WTC11 (cell line): ENCODE measurements around the gene TEKT3.

ENCODE experiments used
- ELF4 ChIP-seq: sonication (generic); formaldehyde crosslinking; IDR thresholded peaks from 2 replicates; pipeline ENCODE4 v1.8.1; 2022; ENCODE audit warnings: low read depth, mild to moderate bottlenecking, moderate library complexity, missing genetic modification reagents
- HMGXB4 ChIP-seq: sonication (generic); formaldehyde crosslinking; IDR thresholded peaks from 2 replicates; pipeline ENCODE4 v1.8.1; 2023; ENCODE audit warnings: mild to moderate bottlenecking, moderate library complexity, missing genetic modification reagents
- NR1H2 ChIP-seq: sonication (generic); formaldehyde crosslinking; IDR thresholded peaks from 2 replicates; pipeline ENCODE4 v1.9.0; 2021; ENCODE audit warnings: mild to moderate bottlenecking, moderate library complexity, missing genetic modification reagents
- NR2C2 ChIP-seq: sonication (generic); formaldehyde crosslinking; IDR thresholded peaks from 2 replicates; pipeline ENCODE4 v1.8.0; 2022; ENCODE audit warnings: mild to moderate bottlenecking, missing genetic modification reagents
- NR3C1 ChIP-seq: sonication (generic); formaldehyde crosslinking; conservative IDR thresholded peaks from 2 replicates; pipeline ENCODE4 v1.8.1; 2023; ENCODE audit warnings: low read depth, mild to moderate bottlenecking, missing genetic modification reagents
- SP1 ChIP-seq: sonication (generic); formaldehyde crosslinking; conservative IDR thresholded peaks from 2 replicates; pipeline ENCODE4 v1.8.1; 2022; ENCODE audit warnings: missing genetic modification reagents
- TEAD1 ChIP-seq: sonication (generic); formaldehyde crosslinking; IDR thresholded peaks from 2 replicates; pipeline ENCODE4 v1.8.0; 2022; ENCODE audit warnings: mild to moderate bottlenecking, missing genetic modification reagents
- ZNF138 ChIP-seq: sonication (generic); formaldehyde crosslinking; conservative IDR thresholded peaks from 2 replicates; pipeline ENCODE4 v1.8.1; 2022; ENCODE audit warnings: mild to moderate bottlenecking, moderate library complexity, missing genetic modification reagents
- ZNF263 ChIP-seq: sonication (generic); formaldehyde crosslinking; IDR thresholded peaks from 2 replicates; pipeline ENCODE4 v1.8.1; 2022; ENCODE audit warnings: low read depth, mild to moderate bottlenecking, moderate library complexity, missing genetic modification reagents
- ZNF416 ChIP-seq: fragments of 250-450 bp; sonication (Bioruptor Pico); IDR thresholded peaks from 2 replicates; pipeline ENCODE4 v1.9.0; 2021; ENCODE audit warnings: mild to moderate bottlenecking, inconsistent platforms
- ZNF671 ChIP-seq: fragments of 250-450 bp; sonication (Bioruptor Pico); IDR thresholded peaks from 2 replicates; pipeline ENCODE4 v1.8.0; 2021; ENCODE audit warnings: mild to moderate bottlenecking
- TF ChIP-seq, protein P1 (sequence below): fragments of 200-600 bp; IDR thresholded peaks from 2 replicates; pipeline ENCODE4 v1.8.0; 2022; ENCODE audit warnings: antibody characterized with exemption
- TF ChIP-seq, protein P2 (sequence below): sonication (generic); formaldehyde crosslinking; IDR thresholded peaks from 2 replicates; pipeline ENCODE4 v1.8.1; 2023; ENCODE audit warnings: mild to moderate bottlenecking, missing genetic modification reagents, moderate library complexity

DNA sequence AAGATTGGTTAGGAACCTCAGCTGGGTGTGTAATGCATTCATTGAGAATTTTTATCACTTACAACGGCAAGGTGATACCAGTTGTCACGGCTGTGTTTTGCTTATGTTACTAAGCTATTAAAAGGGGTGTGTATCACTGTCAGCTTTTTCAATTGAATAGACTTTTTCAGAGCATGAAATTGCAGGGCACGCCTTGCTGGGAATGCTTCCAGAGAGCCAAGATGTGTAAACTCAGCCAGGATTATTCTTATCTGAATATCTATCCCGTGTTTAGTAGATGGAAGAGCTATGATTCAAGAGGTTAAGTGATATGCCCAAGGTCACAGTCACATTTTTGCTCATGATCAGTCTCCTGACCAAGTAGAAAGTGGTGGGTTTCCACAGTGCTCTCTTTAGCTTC lies 6.6 kb upstream of the TEKT3 start:
- TF ChIP-seq TEAD1 (CRISPR knock-in tag) (no peak), NR3C1 (CRISPR knock-in tag) (no peak), NR1H2 (CRISPR knock-in tag) (no peak), HMGXB4 (no peak), NR2C2 (no peak), SP1 (CRISPR knock-in tag) (no peak), ELF4 (CRISPR knock-in tag) (no peak), ZNF138 (CRISPR knock-in tag) (no peak), ZNF263 (CRISPR knock-in tag) (no peak), ZNF671 (CRISPR knock-in tag) (no peak), ZNF416 (CRISPR knock-in tag) (no peak)
- TF ChIP-seq, protein P1, sequence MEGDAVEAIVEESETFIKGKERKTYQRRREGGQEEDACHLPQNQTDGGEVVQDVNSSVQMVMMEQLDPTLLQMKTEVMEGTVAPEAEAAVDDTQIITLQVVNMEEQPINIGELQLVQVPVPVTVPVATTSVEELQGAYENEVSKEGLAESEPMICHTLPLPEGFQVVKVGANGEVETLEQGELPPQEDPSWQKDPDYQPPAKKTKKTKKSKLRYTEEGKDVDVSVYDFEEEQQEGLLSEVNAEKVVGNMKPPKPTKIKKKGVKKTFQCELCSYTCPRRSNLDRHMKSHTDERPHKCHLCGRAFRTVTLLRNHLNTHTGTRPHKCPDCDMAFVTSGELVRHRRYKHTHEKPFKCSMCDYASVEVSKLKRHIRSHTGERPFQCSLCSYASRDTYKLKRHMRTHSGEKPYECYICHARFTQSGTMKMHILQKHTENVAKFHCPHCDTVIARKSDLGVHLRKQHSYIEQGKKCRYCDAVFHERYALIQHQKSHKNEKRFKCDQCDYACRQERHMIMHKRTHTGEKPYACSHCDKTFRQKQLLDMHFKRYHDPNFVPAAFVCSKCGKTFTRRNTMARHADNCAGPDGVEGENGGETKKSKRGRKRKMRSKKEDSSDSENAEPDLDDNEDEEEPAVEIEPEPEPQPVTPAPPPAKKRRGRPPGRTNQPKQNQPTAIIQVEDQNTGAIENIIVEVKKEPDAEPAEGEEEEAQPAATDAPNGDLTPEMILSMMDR = no peak
- TF ChIP-seq, protein P2, sequence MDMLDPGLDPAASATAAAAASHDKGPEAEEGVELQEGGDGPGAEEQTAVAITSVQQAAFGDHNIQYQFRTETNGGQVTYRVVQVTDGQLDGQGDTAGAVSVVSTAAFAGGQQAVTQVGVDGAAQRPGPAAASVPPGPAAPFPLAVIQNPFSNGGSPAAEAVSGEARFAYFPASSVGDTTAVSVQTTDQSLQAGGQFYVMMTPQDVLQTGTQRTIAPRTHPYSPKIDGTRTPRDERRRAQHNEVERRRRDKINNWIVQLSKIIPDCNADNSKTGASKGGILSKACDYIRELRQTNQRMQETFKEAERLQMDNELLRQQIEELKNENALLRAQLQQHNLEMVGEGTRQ (CRISPR knock-in tag) = no peak
